Suppressor macrophage (primary cell): ENCODE measurements around the gene NOTCH2NLA.
"Not testable (repeated sequence)": the region's sequence is repeated elsewhere in the genome, so short reads cannot be mapped to it uniquely, and the experiment has no call there.

ENCODE experiments used
- DNase-seq, 4 experiments: peaks; one replicate each; pipeline ENCODE4 v3.0.0-alpha.2; 2020 to 2022

The NOTCH2NLA gene

DNA sequence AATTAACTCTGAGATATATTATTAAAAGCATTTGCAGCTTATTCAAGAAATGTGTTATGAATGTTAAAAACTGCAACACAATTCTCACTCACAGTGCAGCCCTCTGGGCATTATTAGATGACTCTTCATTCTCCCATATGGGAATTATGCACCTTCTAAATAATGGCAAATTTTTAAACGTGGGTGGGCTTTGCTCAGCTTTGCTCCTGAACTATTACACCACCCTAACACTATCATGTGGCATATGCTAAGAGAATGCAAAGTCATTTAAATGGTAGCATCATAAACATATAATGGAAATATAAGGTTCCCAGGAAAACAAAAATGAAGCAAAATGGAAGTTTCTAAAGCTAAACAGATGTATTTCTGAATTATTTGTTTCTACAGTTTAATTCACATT is 61.5 kb downstream of the NOTCH2NLA start:
- DNase-seq, result not testable (repeated sequence)

GRCh38 chr1:146144465-146144864 is 84.4 kb downstream of the NOTCH2NLA start, which contains the start of gene NBPF10:
TSS of gene NBPF10 (minus strand) at chr1:146144804. CDS start at chr1:146144769, 35 bp downstream.
- DNase-seq, result not testable (repeated sequence)
